ENCODE data around the gene ABCA12.

DNA sequence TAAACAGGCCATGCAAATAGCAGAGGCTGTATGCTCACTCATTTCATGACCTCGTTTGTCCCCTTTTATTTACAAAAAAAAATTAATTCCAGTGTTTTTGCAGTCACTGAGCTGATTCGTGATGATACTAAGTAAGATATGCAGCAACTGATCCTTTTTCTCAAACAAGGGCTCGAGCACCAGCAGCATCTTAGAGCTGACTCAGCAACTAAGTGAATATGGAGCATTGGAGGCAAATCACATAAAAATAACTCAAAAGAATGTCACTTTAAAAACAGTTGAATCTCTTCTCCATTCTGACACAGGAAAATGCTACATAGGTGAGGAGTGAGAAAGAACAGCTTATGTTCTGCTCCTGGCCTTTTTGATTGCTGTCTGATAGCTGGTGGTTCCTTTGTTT, 152.8 kb downstream of the ABCA12 start:
- TF ChIP-seq, protein P1, sequence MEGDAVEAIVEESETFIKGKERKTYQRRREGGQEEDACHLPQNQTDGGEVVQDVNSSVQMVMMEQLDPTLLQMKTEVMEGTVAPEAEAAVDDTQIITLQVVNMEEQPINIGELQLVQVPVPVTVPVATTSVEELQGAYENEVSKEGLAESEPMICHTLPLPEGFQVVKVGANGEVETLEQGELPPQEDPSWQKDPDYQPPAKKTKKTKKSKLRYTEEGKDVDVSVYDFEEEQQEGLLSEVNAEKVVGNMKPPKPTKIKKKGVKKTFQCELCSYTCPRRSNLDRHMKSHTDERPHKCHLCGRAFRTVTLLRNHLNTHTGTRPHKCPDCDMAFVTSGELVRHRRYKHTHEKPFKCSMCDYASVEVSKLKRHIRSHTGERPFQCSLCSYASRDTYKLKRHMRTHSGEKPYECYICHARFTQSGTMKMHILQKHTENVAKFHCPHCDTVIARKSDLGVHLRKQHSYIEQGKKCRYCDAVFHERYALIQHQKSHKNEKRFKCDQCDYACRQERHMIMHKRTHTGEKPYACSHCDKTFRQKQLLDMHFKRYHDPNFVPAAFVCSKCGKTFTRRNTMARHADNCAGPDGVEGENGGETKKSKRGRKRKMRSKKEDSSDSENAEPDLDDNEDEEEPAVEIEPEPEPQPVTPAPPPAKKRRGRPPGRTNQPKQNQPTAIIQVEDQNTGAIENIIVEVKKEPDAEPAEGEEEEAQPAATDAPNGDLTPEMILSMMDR (IDR thresholded peaks at IDR 0.05) = no peak
- no peak for TF ChIP-seq EZH2 (IDR thresholded peaks at IDR 0.05)
